SK-N-SH treated with all-trans-retinoic acid at 6 μM for 48 hours (cell line): ENCODE data around the gene VIT.

Experiments
- ATAC-seq: fragments of 200-7000 bp; cut with Tn5 transposase; 3 replicates; pipeline ENCODE4 v1.9.1; 2020; ENCODE audit warnings: mild to moderate bottlenecking, moderate library complexity
- ARNTL ChIP-seq: fragments of 450-650 bp; formaldehyde crosslinking; IDR thresholded peaks from 2 replicates; pipeline ENCODE4 v1.5.0; 2020; ENCODE audit warnings: low read depth, mild to moderate bottlenecking, moderate library complexity, borderline replicate concordance
- ESRRG ChIP-seq: fragments of 250-450 bp; sonication (Bioruptor Pico); IDR thresholded peaks from 2 replicates; pipeline ENCODE4 v1.6.1; 2021; ENCODE audit warnings: mild to moderate bottlenecking
- ISL1 ChIP-seq: fragments of 250-450 bp; sonication (Bioruptor Pico); IDR thresholded peaks from 2 replicates; pipeline ENCODE4 v2.1.2; 2022; ENCODE audit warnings: mild to moderate bottlenecking, moderate library complexity
- OSR1 ChIP-seq: fragments of 250-450 bp; sonication (Bioruptor Pico); IDR thresholded peaks from 2 replicates; pipeline ENCODE4 v1.8.0; 2022; ENCODE audit warnings: moderate library complexity, mild to moderate bottlenecking, inconsistent platforms
- PPARA ChIP-seq: fragments of 250-450 bp; sonication (Bioruptor Pico); IDR thresholded peaks from 2 replicates; pipeline ENCODE4 v1.5.0; 2020; ENCODE audit warnings: mild to moderate bottlenecking, borderline replicate concordance
- ZC3H10 ChIP-seq: fragments of 250-450 bp; sonication (Bioruptor Pico); IDR thresholded peaks from 2 replicates; pipeline ENCODE4 v1.5.1; 2021; ENCODE audit warnings: mild to moderate bottlenecking, moderate library complexity
- ZFP3 ChIP-seq: fragments of 250-450 bp; sonication (Bioruptor Pico); IDR thresholded peaks from 2 replicates; pipeline ENCODE4 v1.5.0; 2020; ENCODE audit warnings: mild to moderate bottlenecking, moderate library complexity
- ZNF70 ChIP-seq: fragments of 450-650 bp; formaldehyde crosslinking; IDR thresholded peaks from 2 replicates; pipeline ENCODE4 v1.5.0; 2020; ENCODE audit warnings: mild to moderate bottlenecking, moderate library complexity
- ZNF8 ChIP-seq: fragments of 450-650 bp; formaldehyde crosslinking; IDR thresholded peaks from 2 replicates; pipeline ENCODE4 v1.5.0; 2020; ENCODE audit warnings: mild to moderate bottlenecking, moderate library complexity
- TF ChIP-seq, protein P1 (sequence below): fragments of 250-450 bp; sonication (Bioruptor Pico); IDR thresholded peaks from 2 replicates; pipeline ENCODE4 v1.5.1; 2020; ENCODE audit warnings: low read depth, mild to moderate bottlenecking, moderate library complexity
- TF ChIP-seq, protein P2 (sequence below): fragments of 250-450 bp; sonication (Bioruptor Pico); IDR thresholded peaks from 2 replicates; pipeline ENCODE4 v1.8.0; 2020; ENCODE audit warnings: mild to moderate bottlenecking, moderate library complexity, borderline replicate concordance
- TF ChIP-seq, protein P3 (sequence below): fragments of 250-450 bp; sonication (Bioruptor Pico); IDR thresholded peaks from 2 replicates; pipeline ENCODE4 v1.5.0; 2020; ENCODE audit warnings: mild to moderate bottlenecking, moderate library complexity

VIT gene

DNA sequence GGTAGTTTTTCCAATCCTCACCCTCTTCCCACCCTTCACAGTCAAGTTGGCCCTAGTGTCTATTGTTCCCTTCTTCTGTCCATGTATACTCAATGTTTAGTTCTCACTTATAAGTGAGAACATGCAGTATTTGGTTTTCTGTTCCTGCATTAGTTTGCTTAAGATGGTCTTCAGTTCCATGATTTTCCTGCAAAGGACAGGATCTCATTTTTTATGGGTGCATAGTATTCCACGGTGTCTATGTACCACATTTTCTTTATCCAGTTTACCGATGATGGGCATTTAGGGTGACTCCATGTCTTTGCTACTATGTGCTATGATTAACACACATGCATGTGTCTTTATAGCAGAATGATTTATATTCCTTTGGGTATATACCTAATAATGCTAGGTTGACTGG is 165.4 kb downstream of the VIT start:
- no peak for ATAC-seq

More for the DNA sequence above, 165.4 kb downstream of the VIT start:
- TF ChIP-seq ISL1 (CRISPR knock-in tag) (no peak), ESRRG (CRISPR knock-in tag) (no peak), ARNTL (CRISPR knock-in tag) (no peak), PPARA (CRISPR knock-in tag) (no peak), ZNF70 (CRISPR knock-in tag) (no peak), ZC3H10 (CRISPR knock-in tag) (no peak), ZFP3 (no peak), ZNF8 (no peak), OSR1 (no peak)
- TF ChIP-seq, protein P1, sequence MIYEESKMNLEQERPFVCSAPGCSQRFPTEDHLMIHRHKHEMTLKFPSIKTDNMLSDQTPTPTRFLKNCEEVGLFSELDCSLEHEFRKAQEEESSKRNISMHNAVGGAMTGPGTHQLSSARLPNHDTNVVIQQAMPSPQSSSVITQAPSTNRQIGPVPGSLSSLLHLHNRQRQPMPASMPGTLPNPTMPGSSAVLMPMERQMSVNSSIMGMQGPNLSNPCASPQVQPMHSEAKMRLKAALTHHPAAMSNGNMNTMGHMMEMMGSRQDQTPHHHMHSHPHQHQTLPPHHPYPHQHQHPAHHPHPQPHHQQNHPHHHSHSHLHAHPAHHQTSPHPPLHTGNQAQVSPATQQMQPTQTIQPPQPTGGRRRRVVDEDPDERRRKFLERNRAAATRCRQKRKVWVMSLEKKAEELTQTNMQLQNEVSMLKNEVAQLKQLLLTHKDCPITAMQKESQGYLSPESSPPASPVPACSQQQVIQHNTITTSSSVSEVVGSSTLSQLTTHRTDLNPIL (CRISPR knock-in tag): no peak
- TF ChIP-seq, protein P2, sequence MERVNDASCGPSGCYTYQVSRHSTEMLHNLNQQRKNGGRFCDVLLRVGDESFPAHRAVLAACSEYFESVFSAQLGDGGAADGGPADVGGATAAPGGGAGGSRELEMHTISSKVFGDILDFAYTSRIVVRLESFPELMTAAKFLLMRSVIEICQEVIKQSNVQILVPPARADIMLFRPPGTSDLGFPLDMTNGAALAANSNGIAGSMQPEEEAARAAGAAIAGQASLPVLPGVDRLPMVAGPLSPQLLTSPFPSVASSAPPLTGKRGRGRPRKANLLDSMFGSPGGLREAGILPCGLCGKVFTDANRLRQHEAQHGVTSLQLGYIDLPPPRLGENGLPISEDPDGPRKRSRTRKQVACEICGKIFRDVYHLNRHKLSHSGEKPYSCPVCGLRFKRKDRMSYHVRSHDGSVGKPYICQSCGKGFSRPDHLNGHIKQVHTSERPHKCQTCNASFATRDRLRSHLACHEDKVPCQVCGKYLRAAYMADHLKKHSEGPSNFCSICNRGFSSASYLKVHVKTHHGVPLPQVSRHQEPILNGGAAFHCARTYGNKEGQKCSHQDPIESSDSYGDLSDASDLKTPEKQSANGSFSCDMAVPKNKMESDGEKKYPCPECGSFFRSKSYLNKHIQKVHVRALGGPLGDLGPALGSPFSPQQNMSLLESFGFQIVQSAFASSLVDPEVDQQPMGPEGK (CRISPR knock-in tag): no peak
- TF ChIP-seq, protein P3, sequence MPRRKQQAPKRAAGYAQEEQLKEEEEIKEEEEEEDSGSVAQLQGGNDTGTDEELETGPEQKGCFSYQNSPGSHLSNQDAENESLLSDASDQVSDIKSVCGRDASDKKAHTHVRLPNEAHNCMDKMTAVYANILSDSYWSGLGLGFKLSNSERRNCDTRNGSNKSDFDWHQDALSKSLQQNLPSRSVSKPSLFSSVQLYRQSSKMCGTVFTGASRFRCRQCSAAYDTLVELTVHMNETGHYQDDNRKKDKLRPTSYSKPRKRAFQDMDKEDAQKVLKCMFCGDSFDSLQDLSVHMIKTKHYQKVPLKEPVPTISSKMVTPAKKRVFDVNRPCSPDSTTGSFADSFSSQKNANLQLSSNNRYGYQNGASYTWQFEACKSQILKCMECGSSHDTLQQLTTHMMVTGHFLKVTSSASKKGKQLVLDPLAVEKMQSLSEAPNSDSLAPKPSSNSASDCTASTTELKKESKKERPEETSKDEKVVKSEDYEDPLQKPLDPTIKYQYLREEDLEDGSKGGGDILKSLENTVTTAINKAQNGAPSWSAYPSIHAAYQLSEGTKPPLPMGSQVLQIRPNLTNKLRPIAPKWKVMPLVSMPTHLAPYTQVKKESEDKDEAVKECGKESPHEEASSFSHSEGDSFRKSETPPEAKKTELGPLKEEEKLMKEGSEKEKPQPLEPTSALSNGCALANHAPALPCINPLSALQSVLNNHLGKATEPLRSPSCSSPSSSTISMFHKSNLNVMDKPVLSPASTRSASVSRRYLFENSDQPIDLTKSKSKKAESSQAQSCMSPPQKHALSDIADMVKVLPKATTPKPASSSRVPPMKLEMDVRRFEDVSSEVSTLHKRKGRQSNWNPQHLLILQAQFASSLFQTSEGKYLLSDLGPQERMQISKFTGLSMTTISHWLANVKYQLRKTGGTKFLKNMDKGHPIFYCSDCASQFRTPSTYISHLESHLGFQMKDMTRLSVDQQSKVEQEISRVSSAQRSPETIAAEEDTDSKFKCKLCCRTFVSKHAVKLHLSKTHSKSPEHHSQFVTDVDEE (CRISPR knock-in tag): no peak
- TF ChIP-seq, all 23 proteins: peak for 0
